ENCODE measurements around the gene CSNK1E. TPM values are rescaled to one million over a fixed set of nuclear protein-coding genes. Genes with fewer than 3 reads are reported as not detected.
"Not testable (repeated sequence)": the region's sequence is repeated elsewhere in the genome, so short reads cannot be mapped to it uniquely, and the experiment has no call there.

Gene CSNK1E
- total RNA-seq: 246 and 250 TPM in 2 replicates
- long read RNA-seq, transcript CSNK1E-203 (11 exons, 2,791 nt): major isoform, 5 of 13 reads
- long read RNA-seq, partial matches to known transcripts: 2 of 13 reads
- long read RNA-seq, other reads (novel, unspliced or antisense): 6 of 13 reads

DNA sequence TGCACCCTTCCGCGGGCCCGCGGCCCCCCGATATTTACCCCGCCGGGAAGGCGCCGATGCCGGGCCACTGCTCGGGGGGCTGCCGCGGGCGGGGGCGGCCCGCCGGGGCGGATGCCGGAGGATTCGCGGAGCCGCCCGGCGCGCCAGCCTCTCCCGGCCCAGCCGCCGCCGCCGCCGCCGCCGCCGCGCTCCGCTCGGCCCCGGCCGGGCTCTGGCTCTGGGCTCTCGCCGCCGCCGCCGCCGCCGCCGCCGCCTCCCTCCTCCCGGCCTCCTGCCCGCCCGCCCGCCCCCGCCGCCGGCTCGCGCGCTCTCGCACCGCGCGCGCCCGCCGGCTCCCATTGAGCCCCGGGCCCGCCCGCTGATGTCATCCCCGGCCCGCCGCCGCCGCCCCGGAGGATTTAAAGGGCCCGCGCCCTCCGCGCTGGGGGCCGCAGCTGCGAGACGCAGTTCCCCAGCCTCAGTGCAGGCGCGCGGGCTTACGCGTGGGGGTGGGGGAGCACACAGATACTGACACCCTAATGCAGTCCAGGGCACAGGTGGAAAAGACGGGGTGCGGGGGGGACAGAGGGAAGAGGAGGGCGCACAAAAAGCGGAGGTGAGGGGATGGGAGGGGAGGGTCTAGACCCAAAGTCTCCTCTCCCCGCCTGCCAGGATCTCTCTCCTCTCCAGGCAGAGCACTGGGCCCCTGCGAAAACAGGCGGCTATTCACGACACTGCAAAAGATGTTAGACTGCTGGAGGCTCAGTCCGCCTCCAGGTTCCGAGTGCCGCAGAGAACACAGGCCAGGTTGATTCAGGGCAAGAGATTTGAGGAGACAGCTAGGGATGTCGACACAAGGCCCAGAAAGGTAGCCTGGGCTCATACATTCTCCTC lies at the start of gene CSNK1E:
Gene CSNK1E (minus strand): TSS at position 312 of the 873 bp plus-strand sequence. CDS start 3,276 bp downstream, outside the sequence.
- peak; percentile 54 for DNase-seq (ENCODE audit: low spot score, unreplicated experiment)
- Mint-ChIP-seq H3K4me1 (ENCODE audit: low read depth) (peaks cover 32% of the 10 kb centered on the region), H3K27ac (peak within 1 kb of the TSS; percentile 98), H3K36me3 (ENCODE audit: insufficient read depth) (peaks cover 4% of the 10 kb centered on the region), H3K9me3 (ENCODE audit: low read depth) (no peaks in the 10 kb centered on the region), H3K27me3 (peaks cover 6% of the 10 kb centered on the region), H3K4me3 (ENCODE audit: low read depth) (peak within 1 kb of the TSS; percentile 96)
- TF ChIP-seq CTCF (IDR thresholded peaks at IDR 0.05; ENCODE audit: unreplicated experiment): no peak

GRCh38 chr22:38365829-38366228 lies 48.6 kb upstream of the CSNK1E start:
- not testable (repeated sequence) for H3K9me3 Mint-ChIP-seq (ENCODE audit: low read depth); H3K4me1 Mint-ChIP-seq (ENCODE audit: low read depth); DNase-seq (ENCODE audit: low spot score, unreplicated experiment); H3K4me3 Mint-ChIP-seq (ENCODE audit: low read depth); H3K27me3 Mint-ChIP-seq; H3K27ac Mint-ChIP-seq
- H3K36me3 Mint-ChIP-seq (ENCODE audit: insufficient read depth): peaks cover 11% of the 10 kb centered on the region

DNA sequence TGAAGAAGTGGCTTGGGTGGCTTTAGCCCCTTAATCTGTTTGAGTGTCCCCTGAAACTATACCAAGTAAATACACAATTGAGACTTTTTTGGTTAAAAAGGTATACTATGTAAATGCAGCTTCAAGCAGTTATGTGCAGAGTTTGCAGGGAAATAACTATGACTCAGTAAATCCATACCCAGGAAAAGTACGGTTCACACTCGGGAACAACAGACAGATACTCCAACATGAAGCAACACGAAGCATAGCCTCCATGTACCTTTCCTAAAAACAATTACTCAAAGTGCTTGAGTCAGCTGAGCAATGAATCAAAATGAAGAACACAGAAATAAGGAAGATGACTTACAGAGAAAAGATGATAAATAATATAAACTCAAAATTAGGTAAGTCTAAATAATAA lies 47.9 kb upstream of the CSNK1E start:
- H3K36me3 Mint-ChIP-seq (ENCODE audit: insufficient read depth): peaks cover 11% of the 10 kb centered on the region
- not testable (repeated sequence) for DNase-seq (ENCODE audit: low spot score, unreplicated experiment); H3K27me3 Mint-ChIP-seq; H3K4me1 Mint-ChIP-seq (ENCODE audit: low read depth); H3K9me3 Mint-ChIP-seq (ENCODE audit: low read depth); H3K4me3 Mint-ChIP-seq (ENCODE audit: low read depth); H3K27ac Mint-ChIP-seq

DNA sequence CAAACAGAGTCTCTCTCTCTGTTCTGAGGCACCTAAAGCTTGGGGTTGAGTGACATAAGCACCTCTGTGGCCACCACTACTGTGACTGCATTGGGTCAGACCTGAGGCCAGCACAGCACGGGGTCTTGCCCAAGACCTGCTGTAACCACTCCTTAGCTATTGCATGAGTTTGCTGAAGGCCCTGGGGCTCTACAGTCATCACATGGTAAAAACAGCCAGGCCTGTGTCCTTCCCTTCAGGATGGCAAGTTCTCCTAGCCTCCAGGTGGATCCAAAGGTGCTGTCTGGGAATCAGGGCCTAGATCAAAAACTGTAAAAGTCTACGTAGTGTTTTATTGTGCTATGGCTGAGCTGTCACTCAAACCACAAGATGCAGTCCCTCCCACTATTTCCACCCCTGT lies 43.3 kb upstream of the CSNK1E start:
- H3K27ac Mint-ChIP-seq; H3K9me3 Mint-ChIP-seq (ENCODE audit: low read depth); H3K4me1 Mint-ChIP-seq (ENCODE audit: low read depth); DNase-seq (ENCODE audit: low spot score, unreplicated experiment); H3K27me3 Mint-ChIP-seq; H3K4me3 Mint-ChIP-seq (ENCODE audit: low read depth): not testable (repeated sequence)
- H3K36me3 Mint-ChIP-seq (ENCODE audit: insufficient read depth): peaks cover 13% of the 10 kb centered on the region

GRCh38 chr22:38359817-38360216 lies 42.6 kb upstream of the CSNK1E start:
- not testable (repeated sequence) for H3K27ac Mint-ChIP-seq; H3K4me1 Mint-ChIP-seq (ENCODE audit: low read depth); H3K36me3 Mint-ChIP-seq (ENCODE audit: insufficient read depth); H3K4me3 Mint-ChIP-seq (ENCODE audit: low read depth); H3K27me3 Mint-ChIP-seq; DNase-seq (ENCODE audit: low spot score, unreplicated experiment); H3K9me3 Mint-ChIP-seq (ENCODE audit: low read depth)

DNA sequence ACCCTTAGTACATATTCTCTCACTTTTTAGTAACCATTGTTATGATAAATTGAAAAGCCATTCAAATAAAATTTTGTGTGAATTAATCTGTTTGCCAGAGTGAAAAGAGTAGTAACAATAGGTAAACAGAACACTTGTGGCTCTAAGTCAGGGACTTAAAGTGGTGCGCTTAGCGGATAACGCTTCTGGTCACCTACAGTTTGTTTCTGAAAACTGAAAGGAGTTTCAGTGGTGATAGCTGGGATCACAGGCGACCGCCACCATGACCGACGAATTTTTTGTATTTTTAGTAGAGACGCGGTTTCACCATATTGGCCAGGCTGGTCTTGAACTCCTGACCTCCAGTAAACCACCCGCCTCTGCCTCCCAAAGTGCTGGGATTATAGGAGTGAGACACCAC lies 40.7 kb upstream of the CSNK1E start:
- H3K4me3 Mint-ChIP-seq (ENCODE audit: low read depth); H3K27ac Mint-ChIP-seq; H3K4me1 Mint-ChIP-seq (ENCODE audit: low read depth); H3K9me3 Mint-ChIP-seq (ENCODE audit: low read depth); H3K36me3 Mint-ChIP-seq (ENCODE audit: insufficient read depth); H3K27me3 Mint-ChIP-seq; DNase-seq (ENCODE audit: low spot score, unreplicated experiment): not testable (repeated sequence)

DNA sequence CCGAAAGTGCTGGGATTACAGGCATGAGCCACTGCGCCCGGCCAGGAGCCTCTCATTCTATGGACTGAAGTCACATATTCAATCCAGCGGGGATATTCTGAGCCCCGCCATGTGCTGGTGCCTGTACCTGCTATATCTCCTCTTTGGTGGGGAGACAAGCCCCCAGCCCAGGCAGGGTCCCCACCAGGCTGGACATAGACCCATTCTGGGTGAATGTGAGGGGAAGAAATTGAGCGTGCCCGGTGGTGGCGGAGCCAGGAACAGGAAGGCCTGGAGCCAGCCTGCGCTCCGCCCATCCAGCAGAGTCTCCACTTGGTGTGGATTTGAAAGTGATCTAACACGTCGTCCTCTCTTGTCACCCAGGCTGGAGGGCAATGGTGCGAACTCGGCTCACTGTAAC lies 38.0 kb upstream of the CSNK1E start:
- H3K4me1 Mint-ChIP-seq (ENCODE audit: low read depth): no peaks in the 10 kb centered on the region
- no peak overlapping the region for H3K4me3 Mint-ChIP-seq (ENCODE audit: low read depth)
- DNase-seq (ENCODE audit: low spot score, unreplicated experiment): no peak
- peaks cover 6% of the 10 kb centered on the region for H3K36me3 Mint-ChIP-seq (ENCODE audit: insufficient read depth)
- no peak overlapping the region for H3K27ac Mint-ChIP-seq
- H3K9me3 Mint-ChIP-seq (ENCODE audit: low read depth): no peaks in the 10 kb centered on the region
- no peaks in the 10 kb centered on the region for H3K27me3 Mint-ChIP-seq
- no peak for TF ChIP-seq CTCF (IDR thresholded peaks at IDR 0.05; ENCODE audit: unreplicated experiment)

DNA sequence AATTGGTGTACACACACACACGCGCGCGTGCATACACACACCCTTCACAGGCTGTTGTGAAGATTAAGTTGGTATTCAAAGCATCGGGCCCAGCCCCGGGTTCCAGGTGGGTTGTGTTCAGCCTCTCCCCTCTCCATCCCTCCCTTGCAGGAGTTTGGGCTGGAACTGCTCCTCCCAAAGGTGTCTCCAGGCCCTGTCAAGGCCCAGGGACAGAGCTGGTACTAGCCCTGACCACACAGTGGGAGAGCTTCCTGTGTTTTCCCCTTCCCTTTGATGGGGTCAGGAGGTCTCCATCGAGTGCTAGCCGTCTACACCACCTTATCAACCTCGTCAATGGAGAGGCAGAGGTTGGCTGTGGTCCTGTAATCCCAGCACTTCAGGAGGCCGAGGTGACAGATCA lies 36.5 kb upstream of the CSNK1E start:
- Mint-ChIP-seq H3K9me3 (ENCODE audit: low read depth) (no peaks in the 10 kb centered on the region), H3K36me3 (ENCODE audit: insufficient read depth) (peaks cover 1% of the 10 kb centered on the region), H3K27ac (no peak overlapping the region), H3K4me1 (ENCODE audit: low read depth) (peaks cover under 1% of the 10 kb centered on the region), H3K4me3 (ENCODE audit: low read depth) (no peak overlapping the region), H3K27me3 (no peaks in the 10 kb centered on the region)
- TF ChIP-seq CTCF (IDR thresholded peaks at IDR 0.05; ENCODE audit: unreplicated experiment): no peak
- DNase-seq (ENCODE audit: low spot score, unreplicated experiment): no peak

All from progenitor cell of endocrine pancreas (in vitro differentiated cells).